Stimulated activated CD8-positive, alpha-beta memory T cell treated with anti-CD3 and anti-CD28 coated beads, Interleukin-12 subunit alpha, Interleukin-12 subunit beta, amount 100 ng/mL, for 4 hours (primary cell): ENCODE measurements around the gene UTRN.

Experiments
- DNase-seq: peaks from one replicate; pipeline ENCODE4 v3.0.0-alpha.2; 2020; ENCODE audit warnings: low read depth

The UTRN gene

DNA sequence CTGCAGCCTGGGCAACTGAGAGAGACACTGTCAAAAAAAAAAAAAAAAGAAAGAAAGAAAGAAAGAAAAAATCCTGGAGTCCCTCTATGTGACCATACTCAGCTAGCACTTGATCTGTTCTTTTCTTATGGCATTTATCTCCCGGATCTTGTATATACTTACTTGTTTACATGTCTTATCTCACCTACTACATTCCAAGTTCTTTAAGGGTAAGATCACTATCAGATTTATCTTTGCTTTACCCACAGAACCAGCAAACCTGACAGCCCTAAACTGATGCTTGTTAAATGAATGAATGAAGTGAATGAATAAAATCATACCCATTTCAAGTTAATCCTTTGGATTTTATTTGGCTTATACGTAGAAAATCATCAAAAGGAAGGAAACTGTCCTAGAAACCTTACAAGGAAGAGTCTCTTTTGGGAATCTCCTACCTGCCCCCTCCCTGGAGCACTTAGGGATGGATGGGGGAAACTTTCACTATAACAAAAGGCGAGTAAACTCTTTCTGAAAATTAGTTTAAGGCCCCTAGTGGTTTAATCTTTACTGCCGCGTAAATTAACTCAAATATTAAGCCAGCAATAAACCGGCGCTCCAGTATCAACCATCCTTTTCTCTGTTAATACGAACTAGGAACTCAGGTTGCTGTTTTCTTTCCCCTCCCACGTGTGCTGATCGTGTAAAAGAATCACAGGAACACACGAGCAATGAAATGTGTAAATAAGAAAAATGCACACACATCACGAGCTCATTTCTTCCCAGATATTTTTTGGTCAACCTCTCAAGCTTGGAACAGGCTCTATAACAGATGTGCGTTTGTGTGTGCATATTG lies 1.3 kb upstream of the UTRN start:
- DNase-seq: no peak

DNA sequence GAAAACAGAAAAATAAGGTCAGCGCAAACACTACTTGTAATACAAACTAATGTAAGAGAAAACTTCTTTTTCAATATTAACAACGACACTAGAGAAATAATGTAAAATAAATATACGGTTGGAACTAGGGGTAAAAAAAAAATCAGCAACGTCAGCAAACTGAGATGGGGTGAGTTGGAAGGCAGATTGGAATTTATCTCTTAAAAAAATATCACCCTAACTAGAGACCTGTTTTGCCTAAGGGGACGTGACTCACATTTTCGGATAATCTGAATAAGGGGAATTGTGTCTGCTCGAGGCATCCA lies 705 bp upstream of the UTRN start:
- DNase-seq: no peak

DNA sequence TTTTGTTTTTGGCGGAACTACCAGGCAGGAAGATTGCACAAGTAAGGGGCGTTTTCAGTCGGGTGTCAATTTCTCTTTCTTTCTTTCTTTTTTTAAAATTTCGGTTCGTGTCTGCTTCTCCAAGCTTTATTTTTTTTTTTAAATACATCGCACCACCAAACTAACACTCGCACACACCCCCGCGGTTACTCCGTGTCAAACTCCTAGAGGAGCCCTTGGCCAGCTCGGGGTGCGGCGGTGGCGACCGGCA lies 338 bp downstream of the UTRN start:
- DNase-seq: no peak

DNA sequence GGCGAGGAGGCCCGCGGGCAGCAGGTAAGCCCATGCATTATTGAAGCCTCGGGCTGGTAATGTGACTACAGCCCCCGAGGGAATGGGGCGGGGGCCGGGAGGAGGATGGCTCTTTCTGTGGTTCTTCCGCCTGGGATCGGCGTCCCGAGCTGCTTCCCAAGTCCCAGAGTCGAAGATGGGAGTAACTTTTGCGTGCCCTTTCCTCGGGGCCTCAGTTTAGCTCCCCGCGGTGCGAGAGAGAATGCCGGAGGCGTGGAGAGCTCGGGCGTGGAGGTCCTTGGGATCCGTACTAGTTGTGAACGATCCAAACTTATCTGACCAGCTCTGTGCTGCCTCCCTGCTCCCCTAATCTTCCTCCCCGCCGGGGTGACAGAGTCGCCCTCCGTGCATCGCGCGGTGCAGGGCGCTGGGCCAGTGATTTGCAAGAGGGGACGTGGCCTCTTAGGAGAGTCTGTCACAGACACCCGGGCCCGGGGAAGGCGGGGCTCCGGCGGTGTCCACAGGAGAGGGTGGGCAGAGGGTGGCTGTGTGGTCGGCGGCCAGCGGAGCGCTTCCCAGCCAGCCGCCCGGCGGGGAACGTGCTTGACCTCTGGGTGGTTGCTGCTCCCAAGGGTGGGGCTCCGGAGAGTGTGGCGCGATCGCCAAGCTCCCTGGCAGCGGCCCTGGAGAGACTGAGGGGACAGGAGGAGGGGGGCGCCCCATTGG lies 815 bp downstream of the UTRN start:
- DNase-seq: peak; percentile 24

DNA sequence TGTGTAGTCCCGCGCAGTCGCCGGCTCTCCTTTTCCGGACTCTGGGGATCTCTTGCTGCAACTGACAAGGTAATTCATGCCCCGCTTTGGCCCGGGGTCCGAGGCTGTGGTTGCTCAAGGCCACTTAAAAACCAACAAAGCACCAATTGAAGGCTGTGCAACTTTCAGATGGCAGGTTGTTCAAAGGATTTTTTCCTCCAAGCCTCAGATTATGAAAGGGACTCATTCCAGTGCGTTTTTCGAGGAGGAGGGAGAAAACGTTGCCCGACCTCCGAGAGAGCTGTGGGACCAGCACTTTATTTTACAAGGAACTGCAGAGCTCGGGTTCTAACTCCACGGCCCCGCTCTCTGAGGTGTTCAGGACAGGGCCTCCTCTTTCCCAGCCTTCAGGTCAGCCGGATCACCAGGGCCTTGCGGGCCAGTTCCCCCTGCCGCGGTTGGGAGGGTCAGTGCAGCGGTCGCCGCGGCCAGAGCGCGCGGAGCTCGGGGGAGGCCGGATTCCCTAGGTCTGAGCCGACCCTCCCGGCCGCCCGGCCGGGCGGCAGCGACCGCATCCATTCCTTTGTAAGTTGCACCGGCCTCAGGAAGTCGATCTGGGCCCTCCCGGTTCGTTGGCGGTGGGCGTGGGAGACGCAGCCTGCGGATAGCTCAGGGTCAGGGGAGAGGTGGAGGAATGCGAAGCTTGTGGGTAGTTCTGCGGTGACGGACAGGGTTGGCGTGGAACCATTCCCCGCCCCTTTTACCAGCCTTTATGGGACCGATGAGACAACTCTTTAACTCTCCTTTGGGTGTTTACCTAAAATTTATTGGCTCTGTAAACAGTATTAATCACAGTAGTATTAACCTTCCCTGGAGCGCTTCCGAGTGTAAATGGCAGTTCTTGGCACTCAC lies 1.6 kb downstream of the UTRN start:
- DNase-seq: no peak

DNA sequence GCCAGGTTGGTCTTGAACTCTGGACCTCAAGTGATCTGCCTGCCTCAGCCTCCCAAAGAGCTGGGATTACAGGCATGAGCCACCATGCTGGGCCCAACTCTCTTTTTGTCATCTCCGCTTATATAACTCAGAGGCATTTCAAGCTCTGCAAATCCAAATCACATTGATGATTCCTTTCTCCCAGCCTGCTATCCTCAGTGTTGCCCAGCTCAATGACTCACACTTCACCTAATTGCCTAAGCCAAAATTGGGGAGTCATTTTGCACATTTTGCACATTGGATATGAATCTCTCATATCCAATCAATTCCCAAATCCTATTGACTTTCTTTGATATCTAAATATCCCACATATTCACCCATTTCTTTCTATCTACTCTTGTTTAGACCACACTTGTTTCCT lies 3.9 kb downstream of the UTRN start:
- no peak for DNase-seq

DNA sequence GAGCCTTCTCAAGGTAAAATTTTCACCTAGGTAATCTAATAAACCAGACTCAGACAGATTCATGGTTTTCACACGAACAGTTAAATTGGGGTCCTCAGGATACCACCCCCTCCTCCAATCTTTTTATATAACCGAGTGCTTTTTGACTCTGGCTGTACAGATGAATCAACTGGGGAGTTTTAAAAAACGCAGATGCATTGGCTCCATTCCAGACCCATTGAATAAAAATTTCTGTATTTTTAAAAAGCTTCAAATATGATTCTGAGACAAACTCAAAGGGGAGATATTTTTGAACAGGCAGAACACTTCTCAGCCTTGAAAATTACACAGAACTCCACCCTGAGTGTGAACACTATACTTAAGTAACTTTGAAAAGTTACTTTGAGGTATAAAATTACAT lies 7.2 kb downstream of the UTRN start:
- no peak for DNase-seq

DNA sequence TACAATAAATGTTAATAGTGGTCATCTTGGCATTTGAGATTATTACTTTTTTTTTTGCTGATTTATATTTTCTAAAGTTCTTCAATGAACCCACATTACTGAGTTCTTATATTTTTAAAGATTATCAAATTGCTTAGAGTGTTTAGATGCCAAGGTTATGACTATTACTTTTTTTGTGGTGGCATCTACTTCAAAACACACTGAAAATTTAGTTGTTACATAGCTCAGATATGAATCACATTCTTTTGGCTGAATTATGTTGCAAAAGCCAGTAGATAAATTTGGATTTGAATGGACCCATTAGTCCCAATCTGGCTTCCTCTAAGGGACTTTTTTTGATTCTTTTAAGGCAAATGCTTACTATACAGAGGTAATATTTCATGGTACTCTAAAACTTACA lies 8.9 kb downstream of the UTRN start:
- DNase-seq: no peak

DNA sequence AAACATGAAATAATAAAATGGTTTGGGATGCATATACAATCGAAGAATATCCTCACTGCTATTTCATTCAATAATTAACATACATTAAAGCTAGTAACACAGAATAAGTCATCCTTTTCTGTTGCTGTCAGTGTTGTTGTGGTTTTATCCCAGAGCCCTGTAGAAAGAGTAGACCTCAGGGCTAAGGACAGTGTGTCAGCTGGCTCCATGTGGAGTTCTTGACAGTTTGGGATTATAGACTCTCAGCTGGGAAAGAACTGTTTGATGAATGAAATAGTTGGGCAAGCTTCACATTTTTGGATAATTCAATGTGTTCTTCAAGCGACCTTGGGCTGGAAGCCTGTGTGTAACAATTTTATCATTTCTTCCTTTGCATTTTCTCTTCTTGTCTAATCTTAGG lies 10.1 kb downstream of the UTRN start:
- DNase-seq: no peak

DNA sequence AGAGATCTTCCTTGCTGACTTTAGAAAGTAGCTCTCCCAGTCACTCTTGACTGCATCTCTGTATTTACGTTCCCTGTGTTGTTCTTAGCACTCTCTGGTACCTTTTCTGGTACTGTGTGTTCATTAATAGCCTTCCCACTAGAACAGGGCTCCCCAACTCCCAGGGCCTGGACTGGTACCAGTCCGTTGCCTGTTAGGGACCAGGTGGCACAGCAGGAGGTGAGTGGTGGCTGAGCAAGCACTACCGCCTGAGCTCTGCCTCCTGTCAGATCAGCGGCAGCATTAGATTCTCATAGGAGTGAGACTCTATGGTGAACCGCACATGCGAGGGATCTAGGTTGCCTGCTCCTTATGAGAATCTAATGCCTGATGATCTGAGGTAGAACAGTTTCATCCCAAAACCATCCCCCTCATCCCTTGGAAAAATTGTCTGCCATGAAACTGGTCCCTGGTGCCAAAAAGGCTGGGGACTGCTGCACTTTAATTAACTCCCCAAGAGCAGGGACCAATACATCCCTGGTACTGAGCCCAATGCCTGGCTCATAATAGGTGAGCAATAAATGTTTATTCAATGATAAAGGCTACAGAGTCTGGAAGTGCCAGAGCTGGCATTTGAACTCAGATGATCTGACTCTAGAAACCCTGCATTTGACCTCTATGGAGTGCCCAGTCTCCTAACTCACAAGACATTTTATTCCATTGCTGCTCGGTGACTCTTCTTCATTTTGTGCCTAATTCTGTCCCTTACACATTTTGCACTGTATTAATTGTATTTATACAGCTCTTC lies 11.0 kb downstream of the UTRN start:
- no peak for DNase-seq

DNA sequence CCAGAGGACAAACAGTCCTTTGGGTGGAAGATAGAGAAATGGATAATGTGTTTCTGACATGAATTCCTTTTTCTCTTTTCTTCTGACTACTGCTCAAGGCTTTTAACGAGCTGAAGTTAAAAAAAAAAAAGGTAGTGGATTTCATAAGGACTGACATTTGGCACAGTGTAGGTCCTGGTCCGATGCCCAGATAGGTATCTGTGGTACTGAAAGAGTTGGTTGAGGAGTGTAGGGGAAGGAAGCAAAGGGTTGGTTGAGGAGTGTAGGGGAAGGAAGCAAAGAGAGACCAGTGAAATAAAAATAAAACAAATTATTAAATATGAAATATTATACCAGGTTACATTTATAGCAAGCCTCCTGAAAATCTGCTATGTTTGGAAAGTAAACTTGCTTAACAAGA lies 11.8 kb downstream of the UTRN start:
- DNase-seq: no peak

DNA sequence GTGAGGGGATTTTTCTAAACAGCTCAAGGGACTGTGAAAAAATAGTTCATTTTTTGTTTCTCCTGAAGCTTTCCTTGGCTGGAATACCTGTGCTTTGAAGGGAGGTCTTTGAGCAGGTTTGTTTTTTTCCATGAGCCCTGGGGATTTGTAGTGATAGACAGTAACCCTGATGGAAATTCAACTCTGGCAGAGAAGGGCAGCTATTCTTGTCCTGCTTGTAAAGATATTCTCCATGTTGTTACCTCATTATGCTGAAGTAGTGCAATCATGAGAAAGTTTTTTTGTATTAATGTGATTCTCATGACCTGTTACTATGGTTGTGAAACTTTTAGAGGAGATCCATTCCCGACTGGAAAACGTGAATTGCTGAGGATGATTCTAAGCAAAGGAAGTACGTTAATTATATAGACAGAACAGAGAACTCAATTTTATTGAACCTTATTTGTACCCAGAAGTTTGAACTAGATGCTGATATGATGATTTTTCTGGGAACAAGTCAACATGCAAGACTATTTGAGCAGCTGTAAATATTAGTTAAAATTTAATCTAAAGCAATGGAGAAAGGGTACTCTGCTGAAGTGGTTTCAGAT lies 12.5 kb downstream of the UTRN start:
- no peak for DNase-seq

DNA sequence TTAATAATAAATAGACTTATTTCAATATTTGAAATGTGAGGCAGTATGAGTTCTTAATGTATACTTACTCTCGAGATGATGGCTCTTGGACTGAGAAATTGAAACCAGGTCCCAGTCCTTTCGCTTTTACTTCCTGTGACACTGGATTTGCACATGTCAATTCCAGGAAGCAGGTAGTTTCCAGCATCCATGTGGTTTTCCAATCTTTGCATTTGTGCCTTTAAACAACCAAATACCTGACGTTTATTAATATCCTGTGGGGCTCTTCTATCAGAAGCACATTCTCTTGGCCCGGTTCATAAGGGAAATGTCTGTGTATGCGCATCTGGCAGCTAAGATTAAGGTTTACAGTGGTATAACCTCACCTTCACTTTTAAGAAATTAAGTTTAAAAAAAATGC lies 13.1 kb downstream of the UTRN start:
- no peak for DNase-seq

DNA sequence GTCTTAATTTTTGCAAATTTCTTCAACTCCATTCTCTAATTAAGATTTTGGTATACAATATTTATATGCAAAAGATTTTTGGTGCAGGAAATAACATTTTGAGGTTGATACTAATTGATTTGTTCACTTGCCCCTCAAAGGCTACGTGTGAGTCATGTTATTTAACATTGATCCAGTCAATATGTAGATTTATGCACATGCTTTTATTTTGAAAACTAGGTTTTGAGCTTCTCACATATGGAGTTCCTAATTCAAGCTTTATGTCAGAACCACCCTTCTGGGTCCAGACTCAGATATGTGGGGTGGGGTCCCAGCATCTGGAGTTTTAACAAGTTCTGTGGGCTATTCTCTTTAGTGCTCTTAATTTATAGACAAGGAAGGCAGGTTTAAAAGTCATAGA lies 13.8 kb downstream of the UTRN start:
- DNase-seq: no peak

DNA sequence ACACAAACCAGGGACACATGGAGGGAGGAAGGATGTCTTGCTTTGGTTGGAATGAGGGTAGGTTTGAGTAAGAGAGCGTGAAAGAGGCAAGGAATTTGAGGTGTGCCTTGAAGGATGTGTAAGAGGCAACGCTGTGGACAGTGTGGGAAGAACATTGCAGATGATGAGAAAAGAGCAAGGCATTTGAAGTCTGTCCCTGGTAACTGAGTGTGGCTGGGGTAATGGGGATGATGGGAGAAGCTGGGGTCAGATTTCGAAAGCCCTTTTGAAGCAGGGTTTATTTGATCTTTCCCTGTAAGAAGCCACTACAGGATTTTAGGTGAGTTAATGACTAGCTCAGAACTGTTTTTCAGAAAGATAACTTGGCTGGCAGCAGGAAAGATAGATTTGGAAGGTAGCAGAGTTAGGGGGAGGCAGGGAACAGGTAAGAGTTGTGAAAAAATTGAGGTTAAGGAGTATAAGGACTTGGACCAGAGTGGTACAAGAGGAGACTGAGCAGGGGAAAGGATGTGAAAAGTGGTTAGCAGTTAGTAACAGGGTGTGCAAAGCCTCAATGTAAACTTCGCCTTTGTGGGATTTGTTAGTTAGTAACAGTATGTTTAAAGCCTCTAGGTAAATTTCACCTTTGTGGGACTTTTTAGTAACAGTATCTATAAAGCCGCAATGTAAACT lies 17.7 kb downstream of the UTRN start:
- DNase-seq: no peak

DNA sequence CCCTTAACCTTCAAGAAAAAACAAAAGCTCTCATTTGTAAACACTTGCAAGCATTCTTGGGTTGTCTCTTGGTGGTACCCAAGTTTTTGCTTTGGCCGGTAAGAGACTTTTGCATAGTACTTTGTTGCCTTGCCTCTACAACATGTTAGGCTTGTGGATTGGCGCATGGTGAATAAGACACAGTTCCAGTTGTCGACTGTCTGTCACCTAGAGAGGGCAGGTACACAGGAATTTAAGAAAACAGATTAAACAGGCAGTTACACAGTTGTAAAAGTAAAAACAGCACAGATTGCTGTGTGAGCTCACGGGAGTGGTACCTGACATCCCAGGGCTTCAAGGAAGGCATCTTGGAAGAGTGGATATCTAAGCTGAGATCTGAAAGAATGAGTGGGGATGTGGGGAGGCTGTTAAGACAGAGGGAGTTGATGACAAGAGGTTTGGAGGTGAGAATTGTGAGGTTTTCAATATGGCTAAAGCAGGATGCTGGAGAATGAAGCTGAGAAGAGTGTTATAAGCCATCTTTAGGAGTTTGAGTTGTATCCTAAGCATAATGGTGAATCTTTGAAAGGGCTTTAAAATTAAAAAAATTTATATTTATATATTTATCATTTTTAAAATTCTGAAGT lies 19.2 kb downstream of the UTRN start:
- no peak for DNase-seq

DNA sequence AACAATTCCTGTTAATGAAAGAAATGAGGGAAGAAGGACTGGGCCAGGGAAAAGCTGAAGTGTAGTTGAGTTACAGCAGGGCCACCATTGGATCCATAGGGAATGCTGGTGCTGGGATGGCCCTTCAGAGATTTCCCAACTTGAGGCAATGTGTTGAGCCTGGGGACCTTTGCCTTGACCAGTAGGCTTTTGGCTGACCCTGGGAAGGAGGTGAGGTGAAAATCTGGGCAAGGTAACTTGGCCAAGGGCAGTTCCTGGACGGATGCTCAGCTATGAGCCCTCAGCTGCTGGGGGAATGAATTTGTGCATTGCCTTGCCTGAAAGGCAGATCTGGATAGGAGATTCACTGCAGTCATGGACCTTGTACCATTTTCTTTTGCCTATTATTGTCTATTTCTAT lies 20.4 kb downstream of the UTRN start:
- no peak for DNase-seq

DNA sequence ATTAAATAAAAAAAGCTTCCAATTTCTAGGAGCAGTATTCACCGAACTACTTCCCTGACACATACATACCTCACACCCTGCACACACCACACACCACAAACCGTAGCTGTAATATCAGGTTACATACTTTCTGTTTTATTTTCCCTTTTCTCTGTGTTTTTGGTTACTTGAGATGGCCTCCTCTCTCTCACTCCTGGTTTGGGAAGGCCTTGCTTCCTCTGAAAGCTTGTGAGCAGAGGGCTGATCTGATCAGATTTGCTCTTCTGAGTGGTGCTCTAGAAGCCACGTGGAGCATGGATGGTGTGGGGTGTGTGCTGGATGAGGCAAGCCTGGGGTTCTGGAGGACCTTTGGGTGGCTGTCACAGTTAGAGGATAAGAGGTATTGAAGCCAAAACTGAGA lies 20.9 kb downstream of the UTRN start:
- peak; percentile 2 for DNase-seq

DNA sequence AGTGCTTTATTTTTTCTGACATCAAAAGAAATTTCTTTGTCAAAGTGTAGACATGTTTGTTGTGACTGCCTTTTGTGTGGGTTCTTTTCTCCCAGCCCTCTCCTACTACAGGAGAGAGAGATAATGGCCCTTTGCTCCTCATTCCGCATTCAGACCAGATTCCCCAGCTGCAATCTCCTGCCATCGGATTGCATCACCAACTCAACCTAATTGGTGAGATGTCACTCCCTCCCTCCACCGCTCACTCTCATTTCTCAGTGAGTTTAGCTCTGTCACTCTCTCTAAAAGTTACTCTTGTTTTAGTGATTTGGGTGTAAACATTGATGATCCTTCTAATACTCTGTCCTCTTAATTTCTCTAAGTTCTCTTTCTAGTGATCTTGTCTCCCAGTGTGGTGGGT lies 22.7 kb downstream of the UTRN start:
- DNase-seq: no peak

DNA sequence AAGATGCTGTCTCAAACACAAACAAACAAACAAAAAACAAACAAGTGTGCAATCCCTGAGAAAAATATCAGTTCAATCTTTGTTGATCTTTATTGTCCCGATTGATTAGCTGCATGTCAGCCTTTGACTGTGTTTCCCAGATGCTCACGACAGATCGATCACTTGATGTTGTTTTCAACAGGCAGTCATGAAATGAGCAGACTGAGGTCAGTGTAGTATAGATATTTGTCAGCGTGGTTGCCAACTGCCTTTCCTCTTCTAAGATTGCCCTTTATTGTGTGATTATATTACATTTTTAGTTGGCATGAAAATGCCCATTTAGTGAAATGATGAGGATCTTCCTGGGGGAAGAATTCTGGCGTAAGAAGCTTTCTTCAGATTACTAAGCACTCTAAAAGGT lies 25.6 kb downstream of the UTRN start:
- DNase-seq: no peak

DNA sequence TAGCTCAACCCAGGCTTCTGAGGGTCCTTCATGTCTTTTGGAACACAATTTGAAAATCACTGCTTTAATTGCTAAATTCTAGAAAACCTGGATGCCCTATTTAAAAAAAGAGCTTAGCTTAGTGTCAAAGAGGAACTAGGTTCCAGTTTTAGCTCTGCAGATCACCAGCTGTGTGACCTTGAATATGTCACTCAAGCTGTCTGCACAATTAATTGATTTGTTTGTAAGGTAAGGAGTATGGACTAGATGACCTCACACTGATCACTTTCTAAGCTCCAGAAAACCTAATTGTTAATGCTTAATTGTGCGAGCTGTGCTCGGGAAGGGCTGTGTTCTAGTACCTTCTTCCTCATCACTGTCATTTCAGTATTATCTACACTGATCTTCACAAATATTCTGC lies 26.2 kb downstream of the UTRN start:
- no peak for DNase-seq
